Activated CD4-positive, alpha-beta T cell treated with anti-CD3 and anti-CD28 coated beads for 24 hours (primary cell): ENCODE measurements around the gene FAM237A.

Source experiments
- DNase-seq, 2 donors: peaks; one replicate each; pipeline ENCODE4 v3.0.0-alpha.2; 2020; ENCODE audit warnings: low read depth in 2 of 2

The FAM237A gene

GRCh38 chr2:206688990-206689389 is 46.7 kb downstream of the FAM237A start:
- no peak for DNase-seq

GRCh38 chr2:206692971-206693370 is 50.7 kb downstream of the FAM237A start:
- DNase-seq: no peak

GRCh38 chr2:206693399-206694137 is 51.3 kb downstream of the FAM237A start:
- DNase-seq: peak in 1 of 2 donors; percentile 36

- no peak for DNase-seq
These were observed 54.6 kb downstream of the FAM237A start for GRCh38 chr2:206696910-206697309.

- DNase-seq: no peak
These were observed 56.5 kb downstream of the FAM237A start for GRCh38 chr2:206698811-206699210.
